NCI-H524 (cell line): ENCODE data around the gene MARS2.
"Not testable (repeated sequence)": the region's sequence is repeated elsewhere in the genome, so short reads cannot be mapped to it uniquely, and the experiment has no call there.

Experiments used
- DNase-seq, 2 experiments: peaks; one replicate each; lab custom pipeline; 2025; lab: John Stamatoyannopoulos, UW

Gene MARS2

GRCh38 chr2:197705121-197705911 lies at the start of gene MARS2:
TSS of gene MARS2 (plus strand) at chr2:197705369. CDS start at chr2:197705406, 37 bp downstream.
- peak; percentile 56 to 87 for DNase-seq

- no peak for DNase-seq
These were observed 47.6 kb upstream of the MARS2 start for GRCh38 chr2:197657562-197657961.

GRCh38 chr2:197661626-197662025 lies 43.5 kb upstream of the MARS2 start:
- no peak for DNase-seq

- DNase-seq: no peak
These were observed 38.9 kb upstream of the MARS2 start for GRCh38 chr2:197666277-197666676.

- DNase-seq: no peak
These were observed 36.9 kb upstream of the MARS2 start for GRCh38 chr2:197668296-197668695.

- DNase-seq: no peak
These were observed 36.1 kb upstream of the MARS2 start for GRCh38 chr2:197669077-197669476.

GRCh38 chr2:197672371-197672893 lies 32.7 kb upstream of the MARS2 start:
- no peak for DNase-seq

GRCh38 chr2:197673106-197673505 lies 32.1 kb upstream of the MARS2 start:
- DNase-seq: no peak

- DNase-seq: no peak
These were observed 31.6 kb upstream of the MARS2 start for GRCh38 chr2:197673606-197674005.

GRCh38 chr2:197674060-197674459 lies 31.1 kb upstream of the MARS2 start:
- DNase-seq: no peak

GRCh38 chr2:197674591-197674990 lies 30.6 kb upstream of the MARS2 start:
- DNase-seq: no peak

- no peak for DNase-seq
These were observed 29.9 kb upstream of the MARS2 start, which contains the start of gene RFTN2 for GRCh38 chr2:197675246-197675645. TSS of gene RFTN2 (minus strand) at chr2:197675587. CDS start at chr2:197675458, 129 bp downstream.

- DNase-seq: no peak
These were observed 29.4 kb upstream of the MARS2 start for GRCh38 chr2:197675711-197676188.

- no peak for DNase-seq
These were observed 28.1 kb upstream of the MARS2 start for GRCh38 chr2:197677056-197677455.

- no peak for DNase-seq
These were observed 27.7 kb upstream of the MARS2 start for GRCh38 chr2:197677483-197677882.

- not testable (repeated sequence) for DNase-seq
These were observed 10.0 kb upstream of the MARS2 start for GRCh38 chr2:197695206-197695605.

GRCh38 chr2:197695971-197696370 lies 9.2 kb upstream of the MARS2 start:
- DNase-seq: not testable (repeated sequence)

- DNase-seq: not testable (repeated sequence)
These were observed 8.6 kb upstream of the MARS2 start for GRCh38 chr2:197696571-197696970.

- not testable (repeated sequence) for DNase-seq
These were observed 5.4 kb upstream of the MARS2 start for GRCh38 chr2:197699724-197700123.

- no peak for DNase-seq
These were observed 4.2 kb upstream of the MARS2 start for GRCh38 chr2:197700960-197701359.

- DNase-seq: no peak
These were observed 592 bp upstream of the MARS2 start for GRCh38 chr2:197704434-197705120.

GRCh38 chr2:197705912-197706838 lies 1.0 kb downstream of the MARS2 start:
- DNase-seq: peak in 1 of 2 experiments; percentile 35
